ENCODE results near the gene HDAC11. TPM values are rescaled to one million over a fixed set of nuclear protein-coding genes. Genes with fewer than 3 reads are reported as not detected.
"Not testable (repeated sequence)": the region's sequence is repeated elsewhere in the genome, so short reads cannot be mapped to it uniquely, and the experiment has no call there.

The HDAC11 gene
- total RNA-seq, 2 donors from 2014 or later = 24.0 to 36.1 TPM

DNA sequence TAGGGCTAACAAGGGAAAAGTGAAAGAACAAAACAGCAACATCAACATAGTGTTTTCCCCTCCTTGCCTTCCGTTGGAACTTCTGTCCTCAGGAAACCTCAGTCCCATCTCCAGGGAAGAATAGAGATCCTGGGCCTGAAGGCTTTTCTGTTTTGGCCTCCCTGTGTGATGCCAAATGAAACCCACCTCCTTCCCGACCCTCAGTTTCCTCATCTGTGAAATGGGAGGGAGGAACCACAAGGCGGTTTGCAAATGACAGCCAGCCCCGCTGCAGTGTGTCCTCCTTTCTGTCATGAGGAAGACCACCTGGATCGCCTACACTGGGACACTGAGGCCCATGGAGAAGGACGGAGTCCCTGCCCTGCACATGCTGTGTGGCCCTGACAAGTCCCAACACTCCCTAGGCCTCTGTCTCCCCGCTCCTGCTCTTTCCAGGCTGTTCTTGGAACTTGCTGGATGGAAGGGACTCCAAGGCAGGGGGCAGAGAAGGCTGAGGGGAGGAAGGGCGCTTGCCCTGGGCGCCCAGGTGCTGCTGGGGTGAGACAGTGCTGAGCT, 40.3 kb downstream of the HDAC11 start:
- intact Hi-C loops (cut with DNase I) = no loop called here
- Histone ChIP-seq H3K36me3 (no peaks in the 10 kb centered on the region), H3K9me3 (no peaks in the 10 kb centered on the region), H3K9ac (ENCODE audit: low read depth in 2 of 2, low read length in 2 of 2) (no peak overlapping the region), H3K4me1 (no peaks in the 10 kb centered on the region), H3K4me3 (no peak overlapping the region), H3K27me3 (no peaks in the 10 kb centered on the region), H3K27ac (no peak overlapping the region)
- no peak for DNase-seq
- no peak for TF ChIP-seq CTCF (IDR thresholded peaks at IDR 0.05)

DNA sequence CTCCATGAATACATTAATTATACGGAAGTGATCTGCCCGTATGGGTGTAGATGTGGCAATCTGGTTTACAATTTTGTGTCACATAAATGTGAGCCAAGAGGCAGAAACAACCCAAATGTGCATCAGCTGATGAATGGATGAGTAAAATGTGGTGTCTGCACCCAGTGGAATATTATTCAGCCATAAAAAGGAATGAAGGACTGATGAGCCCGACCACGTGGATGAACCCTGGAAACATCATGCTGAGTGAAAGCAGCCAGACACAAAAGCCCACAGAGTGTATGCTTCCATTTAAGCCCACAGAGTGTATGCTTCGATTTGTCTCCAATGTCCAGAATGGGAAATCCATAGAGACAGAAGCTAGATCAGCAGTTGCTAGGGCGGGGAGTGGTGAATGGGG, 41.2 kb downstream of the HDAC11 start:
- Histone ChIP-seq H3K36me3 (no peaks in the 10 kb centered on the region), H3K9me3 (no peaks in the 10 kb centered on the region), H3K4me3 (no peak overlapping the region), H3K27ac (no peak overlapping the region), H3K9ac (ENCODE audit: low read depth in 2 of 2, low read length in 2 of 2) (no peak overlapping the region), H3K4me1 (no peaks in the 10 kb centered on the region), H3K27me3 (no peaks in the 10 kb centered on the region)
- no peak for TF ChIP-seq CTCF (IDR thresholded peaks at IDR 0.05)
- intact Hi-C loops (cut with DNase I) = no loop called here
- DNase-seq = no peak

DNA sequence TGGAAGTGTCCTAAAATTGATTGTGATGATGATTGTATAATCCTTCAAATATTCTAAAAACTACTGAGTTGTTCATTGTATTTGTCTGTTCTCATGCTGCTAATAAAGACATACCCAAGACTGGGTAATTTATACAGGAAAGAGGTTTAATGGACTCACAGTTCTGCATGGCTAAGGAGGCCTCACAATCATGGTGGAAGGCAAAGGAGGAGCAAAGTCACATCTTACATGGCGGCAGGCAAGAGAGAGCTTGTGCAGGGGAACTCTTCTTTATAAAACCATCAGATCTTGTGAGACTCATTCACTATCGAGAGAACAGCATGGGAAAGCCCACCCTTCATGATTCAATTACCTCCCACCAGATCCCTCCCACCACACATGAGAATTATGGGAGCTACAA, 41.6 kb downstream of the HDAC11 start:
- H3K27me3 ChIP-seq; H3K36me3 ChIP-seq; H3K27ac ChIP-seq; H3K4me1 ChIP-seq; H3K4me3 ChIP-seq; intact Hi-C loops (cut with DNase I); DNase-seq; H3K9ac ChIP-seq (ENCODE audit: low read depth in 2 of 2, low read length in 2 of 2); H3K9me3 ChIP-seq: not testable (repeated sequence)

- Histone ChIP-seq H3K4me1 (no peaks in the 10 kb centered on the region), H3K36me3 (no peaks in the 10 kb centered on the region), H3K27me3 (no peaks in the 10 kb centered on the region), H3K9me3 (no peaks in the 10 kb centered on the region), H3K27ac (no peak overlapping the region), H3K9ac (ENCODE audit: low read depth in 2 of 2, low read length in 2 of 2) (no peak overlapping the region), H3K4me3 (no peak overlapping the region)
- DNase-seq = no peak
- no peak for TF ChIP-seq CTCF (IDR thresholded peaks at IDR 0.05)
- intact Hi-C loops (cut with DNase I) = no loop called here
These were observed 42.1 kb downstream of the HDAC11 start for GRCh38 chr3:13522236-13522635.

GRCh38 chr3:13524979-13525669, 45.0 kb downstream of the HDAC11 start:
- Histone ChIP-seq H3K27ac (no peak overlapping the region), H3K4me3 (no peak overlapping the region), H3K4me1 (no peaks in the 10 kb centered on the region), H3K9me3 (no peaks in the 10 kb centered on the region), H3K9ac (ENCODE audit: low read depth in 2 of 2, low read length in 2 of 2) (no peak overlapping the region), H3K27me3 (no peaks in the 10 kb centered on the region), H3K36me3 (no peaks in the 10 kb centered on the region)
- intact Hi-C loops (cut with DNase I) = no loop called here
- TF ChIP-seq CTCF (IDR thresholded peaks at IDR 0.05) = no peak
- no peak for DNase-seq

DNA sequence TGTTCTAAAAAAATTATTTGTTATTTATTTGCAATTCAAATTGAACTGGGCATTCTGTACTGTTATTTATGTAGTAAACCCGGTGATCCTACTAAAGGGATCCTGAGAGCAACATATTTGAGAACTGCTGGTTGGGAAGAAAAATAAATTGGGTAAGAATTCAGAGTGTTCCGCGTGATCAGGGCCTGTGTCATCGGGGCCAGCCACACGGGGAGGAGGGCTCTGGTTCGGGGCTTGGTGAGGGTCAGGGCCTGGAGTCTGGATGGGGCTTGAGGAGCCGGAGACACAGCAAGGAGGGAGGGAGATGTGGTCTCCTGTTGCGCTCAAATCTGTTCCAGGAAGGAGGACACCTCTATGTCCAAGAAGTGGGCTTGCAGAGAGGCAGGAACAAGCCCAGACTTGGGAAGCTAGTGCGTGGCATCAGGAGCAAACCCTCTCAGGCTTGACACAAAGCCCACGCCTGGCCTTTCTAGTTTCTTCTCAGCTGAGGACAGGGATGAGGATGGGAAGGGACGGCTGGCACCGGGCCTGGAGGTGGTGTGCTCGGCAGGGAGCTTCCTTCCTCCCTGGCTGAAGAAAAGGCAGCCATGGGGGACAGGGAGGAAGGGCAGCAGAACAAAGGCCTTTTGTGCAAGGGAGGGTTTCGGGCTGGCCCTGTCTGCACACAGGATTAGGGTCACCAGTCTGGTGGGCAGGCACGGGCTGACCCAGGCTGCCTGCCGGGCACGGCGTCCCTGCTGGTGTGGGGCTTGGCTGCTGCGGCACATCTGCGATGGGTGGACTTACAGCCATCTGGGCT, 45.9 kb downstream of the HDAC11 start:
- intact Hi-C loops (cut with DNase I) = no loop called here
- H3K9ac ChIP-seq (ENCODE audit: low read depth in 2 of 2, low read length in 2 of 2) = no peak overlapping the region
- no peak overlapping the region for H3K4me3 ChIP-seq
- no peaks in the 10 kb centered on the region for H3K4me1 ChIP-seq
- H3K9me3 ChIP-seq = no peaks in the 10 kb centered on the region
- H3K36me3 ChIP-seq = no peaks in the 10 kb centered on the region
- TF ChIP-seq CTCF (IDR thresholded peaks at IDR 0.05) = no peak
- no peaks in the 10 kb centered on the region for H3K27me3 ChIP-seq
- H3K27ac ChIP-seq = no peak overlapping the region
- no peak for DNase-seq

Measured in colonic mucosa (tissue), 4 donors.